H7 (cell line): ENCODE results near the gene WDR75. TPM values are rescaled to one million over a fixed set of nuclear protein-coding genes. Genes with fewer than 3 reads are reported as not detected.
"Not testable (repeated sequence)": the region's sequence is repeated elsewhere in the genome, so short reads cannot be mapped to it uniquely, and the experiment has no call there.

ENCODE experiments used
- DNase-seq: peaks from one replicate; pipeline ENCODE4 v3.0.0; 2012
- H3K27me3 ChIP-seq: 2 replicates; pipeline ENCODE4 v1.6.0; 2011; ENCODE audit warnings: mild to moderate bottlenecking, low read length; ENCODE audit not compliant: control insufficient read depth, insufficient read depth
- H3K36me3 ChIP-seq: replicated peaks from 2 replicates; pipeline ENCODE4 v1.5.1; 2011; ENCODE audit warnings: low read length; ENCODE audit not compliant: control insufficient read depth, insufficient read depth
- H3K4me3 ChIP-seq: 2 replicates; pipeline ENCODE4 v1.5.1; 2011; ENCODE audit warnings: low read depth, mild to moderate bottlenecking, control low read depth, low read length, moderate library complexity; ENCODE audit not compliant: insufficient read depth
- total RNA-seq: library from RNA; depleted of rRNA; stranded (reverse); fragments of >200 nt; shearing (Covaris generic); gene quantifications from 2 replicates; pipeline ENCODE4 v1.2.3, GENCODE V29; 2014

WDR75 gene
- total RNA-seq, 1 experiment from 2014 or later = 141 TPM

DNA sequence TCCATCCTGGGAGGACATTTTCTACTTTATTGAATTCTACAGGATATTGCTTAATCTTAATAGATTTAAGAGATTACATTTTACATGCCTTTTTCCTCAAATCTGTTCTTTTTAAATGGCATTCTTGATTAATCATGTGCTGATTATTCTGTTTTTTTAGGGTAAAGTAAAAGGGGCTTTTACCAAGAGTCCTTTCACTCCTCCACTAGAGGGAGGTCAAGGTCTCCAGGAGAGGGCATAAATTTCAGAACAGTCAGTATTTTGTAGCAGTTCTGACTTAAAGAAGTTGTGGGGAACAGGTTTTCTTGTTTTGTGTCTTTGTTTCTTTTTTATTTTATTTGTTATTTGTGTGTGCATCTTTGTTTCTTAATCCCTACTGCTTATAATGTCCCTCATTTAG is 25.4 kb downstream of the WDR75 start:
- no peak overlapping the region for H3K4me3 ChIP-seq
- H3K27me3 ChIP-seq = no peaks in the 10 kb centered on the region
- peaks cover 50% of the 10 kb centered on the region for H3K36me3 ChIP-seq
- peak; percentile 14 for DNase-seq

DNA sequence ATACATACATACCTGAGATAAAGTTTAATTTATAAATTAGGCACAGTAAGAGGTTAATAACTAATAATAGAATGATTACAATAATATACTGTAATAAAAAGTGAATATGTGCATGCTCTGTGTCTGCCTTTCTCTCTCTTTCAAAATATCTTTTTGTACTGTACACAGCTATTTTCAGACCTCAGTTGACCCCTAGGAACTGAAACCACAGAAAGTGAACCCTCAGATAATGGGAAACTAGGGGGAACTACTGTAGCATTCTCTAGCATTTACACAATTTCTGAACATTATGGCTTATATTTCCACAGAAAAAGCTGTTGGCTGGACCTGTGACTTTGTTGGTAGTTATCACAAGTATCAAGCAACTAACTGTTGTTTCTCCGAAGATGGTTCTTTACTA is 25.9 kb downstream of the WDR75 start:
- Histone ChIP-seq H3K4me3 (no peak overlapping the region), H3K27me3 (no peaks in the 10 kb centered on the region), H3K36me3 (peaks cover 48% of the 10 kb centered on the region)
- DNase-seq = no peak

GRCh38 chr2:189467593-189467992 is 26.3 kb downstream of the WDR75 start:
- no peaks in the 10 kb centered on the region for H3K27me3 ChIP-seq
- no peak overlapping the region for H3K4me3 ChIP-seq
- H3K36me3 ChIP-seq = peaks cover 46% of the 10 kb centered on the region
- no peak for DNase-seq

GRCh38 chr2:189474526-189474925 is 33.3 kb downstream of the WDR75 start:
- peaks cover 16% of the 10 kb centered on the region for H3K36me3 ChIP-seq
- no peaks in the 10 kb centered on the region for H3K27me3 ChIP-seq
- no peak for DNase-seq
- no peak overlapping the region for H3K4me3 ChIP-seq

DNA sequence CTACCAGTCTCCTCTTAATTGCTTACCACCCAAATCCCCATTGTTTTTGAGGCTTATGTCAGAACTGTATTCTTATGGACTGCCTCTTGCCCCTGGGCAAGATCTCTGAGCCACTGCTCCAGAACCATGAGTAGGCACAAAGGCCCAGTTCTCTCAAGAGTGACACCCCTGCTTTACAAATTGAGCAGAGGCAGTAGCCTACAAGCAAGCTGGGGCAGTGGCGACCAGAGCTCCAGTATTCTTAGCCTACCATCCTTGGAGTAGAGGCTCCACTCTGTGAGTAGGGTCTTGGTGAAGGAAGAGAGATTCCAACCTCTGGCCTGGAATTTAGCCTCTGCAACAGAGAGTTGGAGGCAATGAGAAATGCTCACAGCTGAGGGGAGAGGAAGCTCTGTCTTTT is 36.5 kb downstream of the WDR75 start:
- Histone ChIP-seq H3K4me3 (no peak overlapping the region), H3K36me3 (peaks cover 7% of the 10 kb centered on the region), H3K27me3 (no peaks in the 10 kb centered on the region)
- no peak for DNase-seq

DNA sequence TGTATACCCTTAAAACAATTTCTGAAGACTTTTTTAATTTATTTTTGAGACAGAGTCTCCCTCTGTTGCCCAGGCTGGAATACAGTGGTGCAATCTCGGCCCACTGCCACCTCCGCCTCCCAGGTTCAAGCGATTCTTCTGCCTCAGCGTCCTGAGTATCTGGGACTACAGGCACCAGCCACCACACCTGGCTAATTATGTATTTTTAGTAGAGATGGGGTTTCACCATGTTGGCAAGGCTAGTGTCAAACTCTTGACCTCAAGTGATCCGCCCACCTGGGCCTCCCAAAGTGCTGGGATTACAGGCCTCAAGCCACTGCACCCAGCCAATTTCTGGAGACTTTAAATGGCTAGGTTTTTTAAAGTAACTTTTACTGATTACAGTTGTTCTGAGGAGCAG is 37.0 kb downstream of the WDR75 start:
- H3K27me3 ChIP-seq, H3K4me3 ChIP-seq, H3K36me3 ChIP-seq, DNase-seq: not testable (repeated sequence)

DNA sequence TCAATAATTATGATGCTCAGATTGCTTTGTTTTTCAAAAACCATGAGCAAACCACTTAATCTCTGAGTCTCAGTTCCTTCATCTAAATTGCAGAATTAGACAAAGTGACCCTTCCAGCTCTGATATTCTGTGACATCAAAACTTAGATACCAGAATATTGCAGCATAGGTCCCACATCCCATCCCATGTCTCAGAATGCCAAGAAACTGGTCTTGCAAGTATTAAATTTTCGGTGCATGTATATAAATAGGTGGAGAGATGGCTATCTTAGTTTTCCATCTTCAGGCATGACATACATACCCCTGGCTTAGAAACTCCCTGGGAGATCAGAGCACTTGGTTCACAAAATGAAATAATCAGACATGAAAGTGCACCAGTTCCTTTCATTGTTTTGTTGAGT is 39.8 kb downstream of the WDR75 start:
- Histone ChIP-seq H3K36me3 (no peaks in the 10 kb centered on the region), H3K27me3 (no peaks in the 10 kb centered on the region), H3K4me3 (no peak overlapping the region)
- DNase-seq = no peak

- Histone ChIP-seq H3K27me3 (no peaks in the 10 kb centered on the region), H3K4me3 (no peak overlapping the region), H3K36me3 (no peaks in the 10 kb centered on the region)
- no peak for DNase-seq
Measured at GRCh38 chr2:189483571-189483970, 42.3 kb downstream of the WDR75 start.

GRCh38 chr2:189483980-189484740 is 42.9 kb downstream of the WDR75 start:
- Histone ChIP-seq H3K4me3 (no peak overlapping the region), H3K27me3 (no peaks in the 10 kb centered on the region), H3K36me3 (no peaks in the 10 kb centered on the region)
- no peak for DNase-seq

- no peak overlapping the region for H3K4me3 ChIP-seq
- DNase-seq = no peak
- H3K36me3 ChIP-seq = no peaks in the 10 kb centered on the region
- no peaks in the 10 kb centered on the region for H3K27me3 ChIP-seq
Measured at GRCh38 chr2:189485146-189485545, 43.9 kb downstream of the WDR75 start.

- no peaks in the 10 kb centered on the region for H3K36me3 ChIP-seq
- H3K27me3 ChIP-seq = no peaks in the 10 kb centered on the region
- H3K4me3 ChIP-seq = no peak overlapping the region
- DNase-seq = no peak
Measured at GRCh38 chr2:189486237-189486770, 45.0 kb downstream of the WDR75 start.

- no peak overlapping the region for H3K4me3 ChIP-seq
- DNase-seq = no peak
- H3K27me3 ChIP-seq = no peaks in the 10 kb centered on the region
- no peaks in the 10 kb centered on the region for H3K36me3 ChIP-seq
Measured at GRCh38 chr2:189487283-189488007, 46.2 kb downstream of the WDR75 start.

GRCh38 chr2:189488008-189488310 is 46.7 kb downstream of the WDR75 start:
- Histone ChIP-seq H3K27me3 (no peaks in the 10 kb centered on the region), H3K4me3 (no peak overlapping the region), H3K36me3 (no peaks in the 10 kb centered on the region)
- no peak for DNase-seq

DNA sequence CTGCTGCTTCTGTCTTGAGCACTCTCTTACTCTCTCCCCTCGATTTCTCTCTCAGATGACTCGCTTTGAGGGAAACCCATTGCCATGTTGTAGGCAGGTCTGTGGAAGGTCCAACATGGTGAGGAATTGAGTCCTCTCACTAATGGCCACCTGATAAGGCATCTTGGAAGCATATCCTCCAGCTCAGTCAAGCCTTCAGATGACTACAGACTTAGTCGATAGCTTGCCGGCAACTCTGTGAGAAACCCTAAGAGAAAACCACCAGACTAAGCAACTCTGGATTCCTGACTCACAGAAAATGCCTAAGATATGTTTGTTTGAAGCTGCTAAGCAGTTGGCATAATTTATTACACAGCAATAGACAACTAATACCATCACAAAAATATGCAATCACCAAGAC is 51.2 kb downstream of the WDR75 start:
- Histone ChIP-seq H3K36me3 (no peaks in the 10 kb centered on the region), H3K27me3 (no peaks in the 10 kb centered on the region), H3K4me3 (no peak overlapping the region)
- no peak for DNase-seq

GRCh38 chr2:189498205-189498604 is 56.9 kb downstream of the WDR75 start:
- no peak overlapping the region for H3K4me3 ChIP-seq
- H3K27me3 ChIP-seq = no peaks in the 10 kb centered on the region
- H3K36me3 ChIP-seq = no peaks in the 10 kb centered on the region
- DNase-seq = no peak
